A673 (cell line): Measurements from ENCODE around the gene TEPSIN. TPM values are rescaled to one million over a fixed set of nuclear protein-coding genes. Genes with fewer than 3 reads are reported as not detected.

Source experiments
- BruUV-seq: library from RNA; stranded (reverse); fragments of 400-500 nt; replicated peaks from 2 replicates; lab custom pipeline; 2021; lab: Mats Ljungman, UMichigan
- CTCF ChIA-PET: fragments of 300-600 bp; sonication (Branson Sonifier 250); formaldehyde crosslinking; loops from one replicate; lab custom pipeline; 2022; ENCODE audit warnings: antibody characterized with exemption; lab: Charles Lee
- POLR2A ChIA-PET: fragments of 300-600 bp; sonication (Branson Sonifier 250); formaldehyde crosslinking; loops from one replicate; lab custom pipeline; 2022; ENCODE audit warnings: antibody characterized with exemption; ENCODE audit not compliant: low non-redundant PET; lab: Charles Lee
- DNase-seq: peaks from one replicate; pipeline ENCODE4 v3.0.0-alpha.2; 2015; ENCODE audit warnings: low spot score
- H3K27ac ChIP-seq: fragments of 200-600 bp; sonication (generic); 2 replicates; pipeline ENCODE4 v1.5.1; 2016; ENCODE audit warnings: mixed run types, low read depth, mild to moderate bottlenecking, mixed read lengths, antibody characterized with exemption, low read length; ENCODE audit not compliant: poor library complexity, severe bottlenecking
- H3K27me3 ChIP-seq: fragments of 200-600 bp; sonication (generic); replicated peaks from 2 replicates; pipeline ENCODE4 v1.6.1; 2017; ENCODE audit warnings: mixed run types, low read depth, mild to moderate bottlenecking, mixed read lengths, antibody characterized with exemption, low read length; ENCODE audit not compliant: insufficient read depth, poor library complexity
- H3K36me3 ChIP-seq: fragments of 200-600 bp; sonication (generic); 2 replicates; pipeline ENCODE4 v1.6.1; 2016; ENCODE audit warnings: mixed run types, mild to moderate bottlenecking, mixed read lengths, antibody characterized with exemption, low read length; ENCODE audit not compliant: insufficient read depth, poor library complexity, severe bottlenecking
- H3K4me1 ChIP-seq: fragments of 200-600 bp; sonication (generic); 2 replicates; pipeline ENCODE4 v1.6.1; 2017; ENCODE audit warnings: mixed run types, mild to moderate bottlenecking, mixed read lengths, antibody characterized with exemption, low read length; ENCODE audit not compliant: insufficient read depth, poor library complexity, severe bottlenecking
- H3K4me3 ChIP-seq: fragments of 200-600 bp; sonication (generic); 2 replicates; pipeline ENCODE4 v1.5.1; 2016; ENCODE audit warnings: low read depth, mixed run types, mild to moderate bottlenecking, mixed read lengths, low read length; ENCODE audit not compliant: poor library complexity, severe bottlenecking
- H3K9me3 ChIP-seq: fragments of 200-600 bp; sonication (generic); 2 replicates; pipeline ENCODE4 v1.6.1; 2016; ENCODE audit warnings: mixed run types, low read depth, mild to moderate bottlenecking, mixed read lengths, antibody characterized with exemption, low read length; ENCODE audit not compliant: poor library complexity, severe bottlenecking
- CTCF ChIP-seq: fragments of 300-800, 200-600 bp; sonication (generic); conservative IDR thresholded peaks from 2 replicates; pipeline ENCODE4 v1.5.1; 2017; ENCODE audit warnings: low read depth, mild to moderate bottlenecking, antibody characterized with exemption, low read length, moderate library complexity, mixed read lengths
- EZH2 ChIP-seq: fragments of 200-600 bp; sonication (generic); IDR thresholded peaks from 2 replicates; pipeline ENCODE4 v1.6.1; 2017; ENCODE audit warnings: borderline replicate concordance, low read depth, mild to moderate bottlenecking, mixed read lengths, antibody characterized with exemption, low read length; ENCODE audit not compliant: poor library complexity, severe bottlenecking
- intact Hi-C: fragments of 100-400 bp; cut with micrococcal nuclease; formaldehyde crosslinking; loops from one replicate; pipeline ENCODE4 v1.10.0; 2022; ENCODE audit not compliant: unreplicated experiment
- total RNA-seq: library from RNA; stranded (reverse); gene quantifications from 2 replicates; pipeline ENCODE4 v1.2.3, GENCODE V29; 2021

Gene TEPSIN
- total RNA-seq, 1 experiment from 2014 or later, result 36.1 TPM

GRCh38 chr17:81273698-81274470, 35.0 kb upstream of the TEPSIN start:
- intact Hi-C loops, result no loop called here
- Histone ChIP-seq H3K4me1 (no peaks in the 10 kb centered on the region), H3K27ac (no peak overlapping the region), H3K9me3 (no peaks in the 10 kb centered on the region), H3K36me3 (peaks cover 34% of the 10 kb centered on the region), H3K27me3 (no peaks in the 10 kb centered on the region), H3K4me3 (no peak overlapping the region)
- no TSS peak for BruUV-seq
- TF ChIP-seq EZH2 (no peak), CTCF (no peak)
- DNase-seq, result no peak
- CTCF ChIA-PET, result no interaction called here
- POLR2A ChIA-PET, result no interaction called here

GRCh38 chr17:81272616-81273015, 33.8 kb upstream of the TEPSIN start:
- no peaks in the 10 kb centered on the region for H3K27me3 ChIP-seq
- intact Hi-C loops, result no loop called here
- ChIA-PET POLR2A (no interaction called here), CTCF (no interaction called here)
- no peaks in the 10 kb centered on the region for H3K9me3 ChIP-seq
- BruUV-seq, result no TSS peak
- no peak for DNase-seq
- H3K4me3 ChIP-seq, result no peak overlapping the region
- H3K27ac ChIP-seq, result no peak overlapping the region
- peaks cover 34% of the 10 kb centered on the region for H3K36me3 ChIP-seq
- no peaks in the 10 kb centered on the region for H3K4me1 ChIP-seq
- TF ChIP-seq CTCF (no peak), EZH2 (no peak)

- Histone ChIP-seq H3K36me3 (peaks cover 27% of the 10 kb centered on the region), H3K4me3 (no peak overlapping the region), H3K27ac (no peak overlapping the region), H3K4me1 (no peaks in the 10 kb centered on the region), H3K9me3 (no peaks in the 10 kb centered on the region), H3K27me3 (no peaks in the 10 kb centered on the region)
- no peak for DNase-seq
- intact Hi-C loops, result no loop called here
- POLR2A ChIA-PET, result no interaction called here
- TF ChIP-seq CTCF (no peak), EZH2 (no peak)
- BruUV-seq, result no TSS peak
- CTCF ChIA-PET, result no interaction called here
These were observed 32.4 kb upstream of the TEPSIN start for GRCh38 chr17:81271226-81271625.
